BLaER1 (cell line): ENCODE measurements around the gene CD274.
A peak's percentile ranks its signal among the peaks of the same experiment; 100 is the strongest.
"Not testable (repeated sequence)": the region's sequence is repeated elsewhere in the genome, so short reads cannot be mapped to it uniquely, and the experiment has no call there.

Experiments used
- H3K27ac ChIP-seq: shearing (Covaris generic); formaldehyde crosslinking; 2 replicates; pipeline ENCODE4 v1.8.1; 2022
- H3K27me3 ChIP-seq: shearing (Covaris generic); formaldehyde crosslinking; 2 replicates; pipeline ENCODE4 v1.8.1; 2022
- H3K36me3 ChIP-seq: shearing (Covaris generic); formaldehyde crosslinking; 2 replicates; pipeline ENCODE4 v1.8.1; 2022
- H3K4me1 ChIP-seq: shearing (Covaris generic); formaldehyde crosslinking; 2 replicates; pipeline ENCODE4 v1.8.1; 2022
- H3K4me2 ChIP-seq: shearing (Covaris generic); formaldehyde crosslinking; 2 replicates; pipeline ENCODE4 v1.8.1; 2022
- H3K4me3 ChIP-seq: shearing (Covaris generic); formaldehyde crosslinking; 2 replicates; pipeline ENCODE4 v1.8.1; 2022
- H3K9ac ChIP-seq: shearing (Covaris generic); formaldehyde crosslinking; 2 replicates; pipeline ENCODE4 v1.8.1; 2022
- H3K9me3 ChIP-seq: shearing (Covaris generic); formaldehyde crosslinking; 2 replicates; pipeline ENCODE4 v1.8.1; 2022
- H4K20me1 ChIP-seq: shearing (Covaris generic); formaldehyde crosslinking; 2 replicates; pipeline ENCODE4 v1.8.1; 2022
- Cebpa-rat ChIP-seq: shearing (Covaris generic); IDR thresholded peaks from 2 replicates; pipeline ENCODE4 v1.8.1; 2022

CD274 gene

GRCh38 chr9:5437254-5438216 lies 12.8 kb upstream of the CD274 start, which contains the start of gene PLGRKT:
PLGRKT (minus strand) TSS chr9:5437925; CDS start chr9:5431977, 5,948 bp downstream.
- H3K4me3 ChIP-seq: peak within 1 kb of the TSS; percentile 76
- peaks cover 23% of the 10 kb centered on the region for H3K4me1 ChIP-seq
- peak within 1 kb of the TSS; percentile 97 for H3K4me2 ChIP-seq
- H3K36me3 ChIP-seq: peaks cover 30% of the 10 kb centered on the region
- H3K27me3 ChIP-seq: no peaks in the 10 kb centered on the region
- peaks cover 26% of the 10 kb centered on the region for H3K9me3 ChIP-seq
- H3K9ac ChIP-seq: peak within 1 kb of the TSS; percentile 81
- TF ChIP-seq Cebpa-rat: no peak
- no peaks in the 10 kb centered on the region for H4K20me1 ChIP-seq
- H3K27ac ChIP-seq: peak within 1 kb of the TSS; percentile 85

- no peak for TF ChIP-seq Cebpa-rat
- H3K36me3 ChIP-seq: peaks cover 21% of the 10 kb centered on the region
- H3K4me1 ChIP-seq: peaks cover 23% of the 10 kb centered on the region
- no peaks in the 10 kb centered on the region for H4K20me1 ChIP-seq
- H3K27ac ChIP-seq: peak overlapping the region; percentile 62
- H3K9ac ChIP-seq: peak overlapping the region; percentile 81
- no peaks in the 10 kb centered on the region for H3K27me3 ChIP-seq
- peaks cover 16% of the 10 kb centered on the region for H3K9me3 ChIP-seq
- peak overlapping the region; percentile 97 for H3K4me2 ChIP-seq
- H3K4me3 ChIP-seq: peak overlapping the region; percentile 76
These were observed 11.8 kb upstream of the CD274 start for GRCh38 chr9:5438301-5439162.

DNA sequence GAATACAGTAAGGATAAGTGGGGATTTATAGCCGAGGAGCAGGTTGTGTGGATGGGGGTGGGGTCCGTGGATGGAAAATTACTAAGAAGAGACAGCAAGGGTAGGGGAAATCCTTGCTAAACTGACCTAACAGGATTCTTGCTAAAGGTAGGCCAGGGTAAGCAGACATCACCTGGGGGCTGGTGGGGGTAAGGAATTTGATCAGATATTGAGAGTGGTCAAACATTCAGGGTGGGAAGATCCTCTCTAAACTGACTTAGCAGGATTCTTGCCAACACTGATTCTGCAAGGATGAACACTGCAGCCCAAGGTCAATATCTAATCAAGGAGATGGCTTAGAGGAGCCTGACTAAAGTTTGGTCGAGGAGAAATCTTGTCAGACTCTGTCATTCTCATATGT lies 9.9 kb upstream of the CD274 start:
- Histone ChIP-seq H3K27ac (no peak overlapping the region), H3K9ac (no peak overlapping the region), H3K27me3 (no peaks in the 10 kb centered on the region), H3K9me3 (peaks cover under 1% of the 10 kb centered on the region; the same call in 1 of the 2 replicates), H4K20me1 (no peaks in the 10 kb centered on the region), H3K4me2 (no peak overlapping the region), H3K36me3 (peaks cover 6% of the 10 kb centered on the region), H3K4me1 (peaks cover 23% of the 10 kb centered on the region), H3K4me3 (no peak overlapping the region)
- no peak for TF ChIP-seq Cebpa-rat

DNA sequence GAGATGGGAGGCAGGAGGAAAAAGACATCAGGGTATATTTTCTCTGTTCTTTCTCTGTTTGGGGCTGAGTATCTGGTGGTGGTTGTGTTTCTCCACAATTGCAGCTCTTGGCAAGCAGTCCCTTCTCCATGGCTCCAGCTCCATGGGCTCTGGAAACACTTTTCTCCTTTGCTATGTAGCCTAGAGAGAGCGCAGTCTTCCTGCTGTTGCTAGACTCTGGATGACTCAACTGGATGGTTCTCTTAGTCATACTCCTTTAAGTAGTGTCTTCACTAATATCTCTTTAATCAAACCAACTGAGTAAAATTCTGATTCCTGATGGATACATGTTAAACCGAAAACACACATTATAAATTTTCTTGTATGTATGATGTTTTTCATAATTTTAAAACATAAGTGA lies 9.3 kb upstream of the CD274 start:
- Histone ChIP-seq H3K4me3 (no peak overlapping the region), H3K9me3 (no peaks in the 10 kb centered on the region), H4K20me1 (no peaks in the 10 kb centered on the region), H3K4me1 (peaks cover 23% of the 10 kb centered on the region), H3K9ac (no peak overlapping the region), H3K27me3 (no peaks in the 10 kb centered on the region), H3K27ac (no peak overlapping the region), H3K36me3 (no peaks in the 10 kb centered on the region), H3K4me2 (no peak overlapping the region)
- TF ChIP-seq Cebpa-rat: no peak

- Histone ChIP-seq H3K9ac (no peak overlapping the region), H3K27ac (no peak overlapping the region), H3K36me3 (no peaks in the 10 kb centered on the region), H3K4me3 (no peak overlapping the region), H3K9me3 (no peaks in the 10 kb centered on the region), H4K20me1 (no peaks in the 10 kb centered on the region), H3K27me3 (no peaks in the 10 kb centered on the region), H3K4me1 (peaks cover 14% of the 10 kb centered on the region), H3K4me2 (no peak overlapping the region)
- TF ChIP-seq Cebpa-rat: no peak
These were observed 7.8 kb upstream of the CD274 start for GRCh38 chr9:5442400-5443011.

DNA sequence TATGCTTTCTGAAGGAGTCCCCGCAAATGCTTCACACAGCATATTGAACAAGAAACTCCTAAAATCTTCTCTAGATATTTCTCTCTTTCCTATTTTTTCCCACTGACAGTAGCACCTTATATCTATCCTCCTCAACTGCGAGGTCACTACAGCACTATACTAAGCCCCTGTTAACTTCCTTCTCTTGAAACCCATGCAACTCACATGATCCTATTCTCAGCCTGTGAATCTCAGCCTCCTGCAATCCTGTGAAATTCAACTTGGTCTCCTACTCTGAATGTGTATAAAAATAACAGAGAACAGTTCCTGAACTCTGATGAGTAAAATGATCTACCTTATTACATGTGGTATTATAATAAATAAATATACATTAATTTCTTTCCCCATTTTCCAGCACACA lies 6.5 kb upstream of the CD274 start:
- no peak overlapping the region for H3K9ac ChIP-seq
- no peaks in the 10 kb centered on the region for H3K36me3 ChIP-seq
- peaks cover 4% of the 10 kb centered on the region for H3K4me1 ChIP-seq
- TF ChIP-seq Cebpa-rat: no peak
- H3K9me3 ChIP-seq: no peaks in the 10 kb centered on the region
- no peak overlapping the region for H3K4me2 ChIP-seq
- no peaks in the 10 kb centered on the region for H4K20me1 ChIP-seq
- no peak overlapping the region for H3K27ac ChIP-seq
- no peak overlapping the region for H3K4me3 ChIP-seq
- no peaks in the 10 kb centered on the region for H3K27me3 ChIP-seq

DNA sequence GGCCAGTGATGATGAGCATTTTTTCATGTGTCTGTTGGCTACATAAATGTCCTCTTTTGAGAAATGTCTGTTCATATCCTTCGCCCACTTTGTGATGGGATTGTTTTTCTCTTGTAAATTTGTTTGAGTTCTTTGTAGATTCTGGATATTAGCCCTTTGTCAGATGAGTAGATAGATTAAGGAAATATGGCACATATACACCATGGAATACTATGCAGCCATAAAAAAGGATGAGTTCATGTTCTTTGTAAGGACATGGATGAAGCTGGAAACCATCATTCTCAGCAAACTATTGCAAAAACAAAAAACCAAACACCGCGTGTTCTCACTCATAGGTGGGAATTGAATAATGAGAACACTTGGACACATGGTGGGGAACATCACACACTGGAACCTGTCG lies 5.2 kb upstream of the CD274 start:
- H3K9ac ChIP-seq, H3K36me3 ChIP-seq, H4K20me1 ChIP-seq, H3K27me3 ChIP-seq, H3K9me3 ChIP-seq, H3K4me1 ChIP-seq, H3K27ac ChIP-seq, H3K4me2 ChIP-seq, H3K4me3 ChIP-seq: not testable (repeated sequence)

- no peaks in the 10 kb centered on the region for H4K20me1 ChIP-seq
- no peaks in the 10 kb centered on the region for H3K36me3 ChIP-seq
- H3K4me1 ChIP-seq: peaks cover 12% of the 10 kb centered on the region
- no peak for TF ChIP-seq Cebpa-rat
- no peak overlapping the region for H3K4me3 ChIP-seq
- no peaks in the 10 kb centered on the region for H3K27me3 ChIP-seq
- H3K9me3 ChIP-seq: no peaks in the 10 kb centered on the region
- no peak overlapping the region for H3K4me2 ChIP-seq
- H3K9ac ChIP-seq: no peak overlapping the region
- no peak overlapping the region for H3K27ac ChIP-seq
These were observed 4.5 kb upstream of the CD274 start for GRCh38 chr9:5445886-5446285.

- H3K9me3 ChIP-seq: no peaks in the 10 kb centered on the region
- TF ChIP-seq Cebpa-rat: no peak
- H3K4me3 ChIP-seq: no peak overlapping the region
- peaks cover 20% of the 10 kb centered on the region for H3K4me1 ChIP-seq
- H4K20me1 ChIP-seq: no peaks in the 10 kb centered on the region
- H3K27ac ChIP-seq: no peak overlapping the region
- no peaks in the 10 kb centered on the region for H3K36me3 ChIP-seq
- no peaks in the 10 kb centered on the region for H3K27me3 ChIP-seq
- no peak overlapping the region for H3K9ac ChIP-seq
- no peak overlapping the region for H3K4me2 ChIP-seq
These were observed 3.7 kb upstream of the CD274 start for GRCh38 chr9:5446451-5447236.
